Activated naive CD4-positive, alpha-beta T cell treated with anti-CD3 and anti-CD28 coated beads, Interleukin-2, amount 50 U/mL, for 24 hours (primary cell): ENCODE data around the gene TMEM129.
A peak's percentile ranks its signal among the peaks of the same experiment; 100 is the strongest.
"Not testable (repeated sequence)": the region's sequence is repeated elsewhere in the genome, so short reads cannot be mapped to it uniquely, and the experiment has no call there.

Experiments
- H3K27ac Mint-ChIP-seq: one replicate; pipeline ENCODE4 v1.8.0; 2021; ENCODE audit warnings: mild to moderate bottlenecking, mixed read lengths
- H3K27me3 Mint-ChIP-seq: one replicate; pipeline ENCODE4 v1.8.0; 2021; ENCODE audit warnings: mixed read lengths
- H3K36me3 Mint-ChIP-seq: one replicate; pipeline ENCODE4 v1.8.0; 2021; ENCODE audit warnings: mixed read lengths
- H3K4me1 Mint-ChIP-seq: one replicate; pipeline ENCODE4 v1.8.0; 2021; ENCODE audit warnings: mixed read lengths
- H3K4me3 Mint-ChIP-seq: one replicate; pipeline ENCODE4 v1.8.0; 2021; ENCODE audit warnings: mild to moderate bottlenecking, mixed read lengths
- H3K9me3 Mint-ChIP-seq: one replicate; pipeline ENCODE4 v1.8.0; 2021; ENCODE audit warnings: mixed read lengths

The TMEM129 gene

DNA sequence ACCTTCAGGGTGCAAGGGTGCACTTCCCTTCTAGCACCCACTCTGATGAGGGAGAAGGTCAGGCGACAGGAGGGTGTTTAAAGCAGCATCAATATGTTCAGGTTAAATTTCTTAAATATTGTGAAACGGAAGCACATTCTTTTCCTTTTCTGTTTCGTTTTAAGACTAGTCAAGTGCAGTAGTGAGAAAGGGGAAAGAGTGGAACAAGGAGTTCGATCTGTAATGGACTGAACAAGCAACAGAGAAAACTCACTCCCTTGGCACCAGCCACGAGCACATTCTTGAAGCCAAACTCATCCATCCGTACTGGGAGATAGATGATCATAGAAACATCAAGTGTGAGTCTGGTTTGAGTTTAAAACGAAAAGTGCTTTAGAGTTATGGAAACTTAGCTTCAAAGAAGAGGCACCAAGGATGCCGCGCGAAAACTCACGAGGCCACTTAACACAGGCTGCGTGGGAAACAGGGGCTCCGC is 37.8 kb downstream of the TMEM129 start:
- peaks cover 11% of the 10 kb centered on the region for H3K4me1 Mint-ChIP-seq
- H3K9me3 Mint-ChIP-seq, result no peaks in the 10 kb centered on the region
- no peaks in the 10 kb centered on the region for H3K36me3 Mint-ChIP-seq
- H3K27me3 Mint-ChIP-seq, result no peaks in the 10 kb centered on the region
- peak overlapping the region; percentile 88 for H3K4me3 Mint-ChIP-seq
- H3K27ac Mint-ChIP-seq, result peak overlapping the region; percentile 91

GRCh38 chr4:1682860-1683259 is 38.3 kb downstream of the TMEM129 start:
- Mint-ChIP-seq H3K27me3 (no peaks in the 10 kb centered on the region), H3K9me3 (no peaks in the 10 kb centered on the region), H3K4me3 (peak overlapping the region; percentile 88), H3K27ac (peak overlapping the region; percentile 91), H3K36me3 (no peaks in the 10 kb centered on the region), H3K4me1 (peaks cover 11% of the 10 kb centered on the region)

DNA sequence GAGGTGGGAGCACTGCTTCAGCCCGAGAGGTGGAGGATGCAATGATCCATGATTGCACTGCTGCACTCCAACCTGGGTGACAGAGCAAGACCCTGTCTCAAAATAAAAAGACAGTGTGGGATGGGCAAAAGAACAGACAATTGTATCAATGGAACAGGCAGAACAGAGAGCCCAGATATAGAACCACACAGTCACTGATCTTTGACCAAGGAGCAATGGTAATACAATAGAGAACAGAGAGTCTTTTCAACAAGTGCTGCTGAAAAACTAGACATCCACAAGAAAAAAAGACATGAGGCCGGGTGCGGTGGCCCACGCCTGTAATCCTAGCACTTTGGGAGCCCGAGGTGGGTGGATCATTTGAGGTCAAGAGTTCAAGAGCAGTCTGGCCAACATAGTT is 42.9 kb downstream of the TMEM129 start:
- Mint-ChIP-seq H3K4me3 (no peak overlapping the region), H3K27me3 (no peaks in the 10 kb centered on the region), H3K27ac (no peak overlapping the region), H3K36me3 (no peaks in the 10 kb centered on the region), H3K4me1 (peaks cover 8% of the 10 kb centered on the region), H3K9me3 (no peaks in the 10 kb centered on the region)

DNA sequence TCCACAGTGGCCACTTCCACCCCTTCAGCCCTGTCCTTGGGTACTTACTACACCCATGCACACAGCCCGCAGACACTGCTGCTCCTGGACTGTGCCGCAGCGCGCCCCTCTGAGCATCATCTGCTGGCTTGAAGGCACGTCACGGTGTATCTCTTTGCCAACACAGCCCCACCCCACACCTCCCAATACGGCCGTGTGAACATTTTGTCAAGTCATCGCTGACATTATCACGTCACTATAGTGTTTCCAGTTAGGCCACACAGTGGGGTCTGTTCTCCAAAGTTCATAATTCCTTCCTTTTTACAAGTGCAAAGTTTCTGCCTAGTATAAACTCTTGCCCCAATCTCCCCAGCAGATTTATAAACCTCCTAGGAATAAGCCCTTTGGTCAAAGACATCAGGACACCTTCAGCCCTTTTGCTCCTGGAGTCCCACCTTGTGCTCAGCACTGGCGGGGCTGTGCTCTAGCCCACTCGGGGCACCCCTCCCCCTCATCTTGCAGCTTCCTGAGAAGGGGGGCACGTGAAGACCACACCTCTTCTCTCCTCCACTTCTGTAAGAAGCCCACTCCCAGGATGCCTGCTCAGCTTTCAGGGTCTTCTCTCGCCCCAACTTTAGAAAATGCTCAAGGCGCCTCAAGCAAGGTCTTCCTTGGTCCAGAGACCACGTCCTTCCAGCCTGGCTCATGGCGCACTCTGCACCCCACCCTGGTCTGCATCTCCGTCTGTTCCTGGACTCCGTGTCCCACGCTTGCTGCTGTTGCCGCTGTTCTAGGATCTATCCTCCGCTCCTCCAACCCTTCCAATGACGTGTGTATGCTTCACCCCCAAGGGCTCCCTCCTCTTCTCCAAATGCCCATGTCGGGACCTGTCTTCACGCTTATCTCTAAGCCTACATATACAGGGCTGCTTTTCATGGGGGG is 44.3 kb downstream of the TMEM129 start:
- Mint-ChIP-seq H3K27ac (no peak overlapping the region), H3K36me3 (no peaks in the 10 kb centered on the region), H3K4me1 (no peaks in the 10 kb centered on the region), H3K9me3 (no peaks in the 10 kb centered on the region), H3K4me3 (no peak overlapping the region), H3K27me3 (no peaks in the 10 kb centered on the region)

- Mint-ChIP-seq H3K27ac (no peak overlapping the region), H3K4me3 (no peak overlapping the region), H3K36me3 (peaks cover 1% of the 10 kb centered on the region), H3K9me3 (no peaks in the 10 kb centered on the region), H3K27me3 (no peaks in the 10 kb centered on the region), H3K4me1 (no peaks in the 10 kb centered on the region)
These were observed 45.4 kb downstream of the TMEM129 start for GRCh38 chr4:1675802-1676137.

DNA sequence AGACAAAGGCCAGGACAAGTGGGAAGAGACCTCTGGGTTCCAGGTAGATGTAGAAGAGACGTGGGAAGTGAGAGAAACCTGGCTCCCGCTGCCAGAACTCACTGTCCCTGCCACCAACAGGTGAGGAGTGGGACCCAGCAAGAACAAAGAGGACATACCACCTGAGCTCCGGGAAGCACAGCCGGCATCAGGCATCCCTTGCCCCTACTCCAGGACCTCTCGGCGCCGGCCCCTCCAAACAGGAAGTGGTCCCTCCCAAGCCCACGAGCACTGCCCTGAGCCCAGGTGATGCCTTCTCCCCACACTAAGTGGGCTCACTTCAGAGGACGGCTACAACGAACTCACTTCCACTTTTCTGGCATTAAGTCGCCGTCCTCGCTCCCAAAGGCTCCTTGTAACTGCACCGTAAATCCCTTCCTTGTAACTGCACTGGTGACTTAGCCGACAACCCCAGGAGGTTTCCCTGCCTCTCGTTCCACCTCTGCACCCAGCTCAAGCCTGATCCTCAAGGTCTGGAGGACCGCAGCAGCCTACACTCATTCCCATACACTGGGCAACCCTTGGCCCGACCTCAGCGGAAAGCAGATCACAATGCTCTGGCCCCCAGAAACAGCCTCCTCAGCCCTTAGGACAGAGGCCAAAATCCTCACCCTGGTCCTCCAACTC is 45.9 kb downstream of the TMEM129 start:
- H3K9me3 Mint-ChIP-seq, result no peaks in the 10 kb centered on the region
- H3K4me3 Mint-ChIP-seq, result no peak overlapping the region
- peaks cover 1% of the 10 kb centered on the region for H3K36me3 Mint-ChIP-seq
- H3K27ac Mint-ChIP-seq, result no peak overlapping the region
- no peaks in the 10 kb centered on the region for H3K4me1 Mint-ChIP-seq
- no peaks in the 10 kb centered on the region for H3K27me3 Mint-ChIP-seq

DNA sequence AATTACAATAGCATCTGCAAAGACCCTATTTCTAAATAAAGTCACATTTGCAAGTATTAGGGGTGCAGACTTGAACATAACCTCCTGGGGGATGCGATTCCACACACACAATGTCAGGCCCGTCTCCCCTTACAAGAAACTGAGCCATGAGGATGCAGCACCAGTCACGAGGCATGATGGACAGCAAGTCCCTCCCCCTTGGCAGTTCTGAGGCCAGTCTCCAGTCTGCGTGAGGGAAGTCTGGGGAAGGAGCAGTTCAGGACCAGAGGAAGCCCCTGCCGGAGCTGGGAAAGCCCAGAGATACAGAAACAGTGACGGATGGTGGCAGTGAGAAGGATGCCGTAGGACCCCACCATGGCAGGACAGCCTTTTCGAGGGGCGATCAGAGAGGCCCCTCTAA is 46.4 kb downstream of the TMEM129 start:
- Mint-ChIP-seq H3K27ac (peak overlapping the region; percentile 46), H3K4me3 (no peak overlapping the region), H3K27me3 (no peaks in the 10 kb centered on the region)

GRCh38 chr4:1673671-1674070 is 47.5 kb downstream of the TMEM129 start:
- Mint-ChIP-seq H3K4me3 (no peak overlapping the region), H3K36me3 (peaks cover 1% of the 10 kb centered on the region), H3K9me3 (no peaks in the 10 kb centered on the region), H3K4me1 (no peaks in the 10 kb centered on the region), H3K27ac (no peak overlapping the region), H3K27me3 (no peaks in the 10 kb centered on the region)

More for the DNA sequence above, 46.4 kb downstream of the TMEM129 start:
- H3K36me3 Mint-ChIP-seq, result peaks cover 1% of the 10 kb centered on the region
- H3K9me3 Mint-ChIP-seq, result no peaks in the 10 kb centered on the region
- no peaks in the 10 kb centered on the region for H3K4me1 Mint-ChIP-seq

DNA sequence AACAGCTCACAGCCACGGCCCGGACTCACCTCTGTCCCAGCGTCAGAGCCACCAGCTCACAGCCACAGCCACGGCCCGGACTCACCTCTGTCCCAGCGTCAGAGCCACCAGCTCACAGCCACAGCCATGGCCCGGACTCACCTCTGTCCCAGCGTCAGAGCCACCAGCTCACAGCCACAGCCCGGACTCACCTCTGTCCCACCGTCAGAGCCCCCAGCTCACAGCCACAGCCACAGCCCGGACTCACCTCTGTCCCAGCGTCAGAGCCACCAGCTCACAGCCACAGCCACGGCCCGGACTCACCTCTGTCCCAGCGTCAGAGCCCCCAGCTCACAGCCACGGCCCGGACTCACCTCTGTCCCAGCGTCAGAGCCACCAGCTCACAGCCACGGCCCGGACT is 50.1 kb downstream of the TMEM129 start:
- not testable (repeated sequence) for H3K27me3 Mint-ChIP-seq, H3K9me3 Mint-ChIP-seq, H3K36me3 Mint-ChIP-seq, H3K4me3 Mint-ChIP-seq, H3K4me1 Mint-ChIP-seq, H3K27ac Mint-ChIP-seq

- Mint-ChIP-seq H3K27me3 (no peaks in the 10 kb centered on the region), H3K27ac (no peak overlapping the region), H3K4me1 (no peaks in the 10 kb centered on the region), H3K9me3 (no peaks in the 10 kb centered on the region), H3K36me3 (peaks cover 1% of the 10 kb centered on the region), H3K4me3 (no peak overlapping the region)
These were observed 50.8 kb downstream of the TMEM129 start for GRCh38 chr4:1670279-1670678.

GRCh38 chr4:1669850-1670249 is 51.3 kb downstream of the TMEM129 start:
- Mint-ChIP-seq H3K4me3 (no peak overlapping the region), H3K4me1 (no peaks in the 10 kb centered on the region), H3K27ac (no peak overlapping the region), H3K36me3 (peaks cover 1% of the 10 kb centered on the region), H3K9me3 (no peaks in the 10 kb centered on the region), H3K27me3 (no peaks in the 10 kb centered on the region)

DNA sequence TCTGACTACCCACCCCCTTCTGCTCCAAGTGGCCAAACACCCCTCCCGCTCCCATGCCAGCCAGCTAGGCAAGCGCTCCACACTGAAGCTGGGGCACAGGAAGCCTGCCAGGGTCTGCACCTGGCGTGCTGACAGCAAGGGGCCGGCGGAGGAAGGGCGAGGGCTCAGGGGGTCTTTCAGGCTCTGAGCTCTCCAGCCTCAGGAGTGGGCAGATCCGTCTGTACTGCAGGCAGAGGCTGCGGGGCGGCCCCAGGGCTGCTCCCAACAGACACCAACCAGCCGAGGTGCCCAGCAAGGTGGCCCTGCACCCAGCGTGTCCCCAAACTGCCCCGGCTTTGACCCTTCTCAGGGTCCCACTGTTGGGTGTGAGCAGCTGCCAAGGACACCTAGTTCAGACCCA is 51.9 kb downstream of the TMEM129 start:
- no peaks in the 10 kb centered on the region for H3K27me3 Mint-ChIP-seq
- H3K9me3 Mint-ChIP-seq, result no peaks in the 10 kb centered on the region
- H3K27ac Mint-ChIP-seq, result no peak overlapping the region
- H3K4me3 Mint-ChIP-seq, result no peak overlapping the region
- no peaks in the 10 kb centered on the region for H3K4me1 Mint-ChIP-seq
- peaks cover 1% of the 10 kb centered on the region for H3K36me3 Mint-ChIP-seq

DNA sequence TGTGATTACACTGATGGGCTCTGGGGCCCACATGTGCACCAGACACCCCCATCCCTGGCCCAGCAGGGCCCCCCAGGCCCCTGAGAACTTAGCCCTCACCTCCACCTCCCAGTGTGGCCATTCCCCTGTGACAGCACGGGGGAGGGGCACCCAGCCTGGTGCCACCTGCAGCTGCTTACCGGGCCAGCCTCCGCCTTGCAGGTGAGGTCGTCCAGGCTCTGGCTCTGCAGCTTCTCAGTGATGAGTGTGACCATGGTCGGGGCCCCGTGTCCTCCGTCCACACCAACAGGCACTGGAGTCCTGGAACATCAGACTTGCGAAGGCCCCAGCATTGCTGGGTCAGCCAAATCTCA is 52.7 kb downstream of the TMEM129 start:
- no peak overlapping the region for H3K4me3 Mint-ChIP-seq
- H3K4me1 Mint-ChIP-seq, result no peaks in the 10 kb centered on the region
- no peak overlapping the region for H3K27ac Mint-ChIP-seq
- peaks cover 1% of the 10 kb centered on the region for H3K36me3 Mint-ChIP-seq
- H3K27me3 Mint-ChIP-seq, result no peaks in the 10 kb centered on the region
- H3K9me3 Mint-ChIP-seq, result no peaks in the 10 kb centered on the region

GRCh38 chr4:1667273-1667672 is 53.9 kb downstream of the TMEM129 start:
- Mint-ChIP-seq H3K27ac (peak overlapping the region; percentile 59), H3K9me3 (no peaks in the 10 kb centered on the region), H3K27me3 (no peaks in the 10 kb centered on the region), H3K4me1 (no peaks in the 10 kb centered on the region), H3K36me3 (peaks cover 1% of the 10 kb centered on the region), H3K4me3 (no peak overlapping the region)

DNA sequence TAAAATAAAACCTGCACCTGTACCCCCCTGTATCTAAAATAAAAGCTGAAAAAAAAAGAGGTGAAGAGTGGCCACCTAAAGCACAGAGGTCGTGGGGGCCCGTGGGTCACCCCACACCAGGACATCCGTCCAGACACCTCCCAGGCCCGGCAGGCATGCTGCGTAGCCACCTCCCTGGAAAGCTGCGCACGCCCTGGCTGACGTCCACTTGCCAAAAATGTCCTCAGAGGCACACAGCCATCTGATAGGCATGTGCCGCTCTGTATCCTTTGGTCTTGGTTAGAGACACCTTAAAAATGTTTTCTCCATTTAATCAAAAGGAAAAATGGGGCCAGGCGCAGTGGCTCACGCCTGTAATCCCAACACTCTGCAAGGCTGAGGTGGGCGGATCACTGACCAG is 54.7 kb downstream of the TMEM129 start:
- H3K4me3 Mint-ChIP-seq, result no peak overlapping the region
- H3K27ac Mint-ChIP-seq, result no peak overlapping the region
- no peaks in the 10 kb centered on the region for H3K9me3 Mint-ChIP-seq
- no peaks in the 10 kb centered on the region for H3K27me3 Mint-ChIP-seq
- no peaks in the 10 kb centered on the region for H3K4me1 Mint-ChIP-seq
- no peaks in the 10 kb centered on the region for H3K36me3 Mint-ChIP-seq
